GM21515 (cell line): Measurements from ENCODE around the gene SAPCD2.

ENCODE experiments used
- ATAC-seq: cut with Tn5 transposase; IDR thresholded peaks from one replicate; pipeline ENCODE4 v1.9.1; 2021; ENCODE audit not compliant: unreplicated experiment

The SAPCD2 gene

DNA sequence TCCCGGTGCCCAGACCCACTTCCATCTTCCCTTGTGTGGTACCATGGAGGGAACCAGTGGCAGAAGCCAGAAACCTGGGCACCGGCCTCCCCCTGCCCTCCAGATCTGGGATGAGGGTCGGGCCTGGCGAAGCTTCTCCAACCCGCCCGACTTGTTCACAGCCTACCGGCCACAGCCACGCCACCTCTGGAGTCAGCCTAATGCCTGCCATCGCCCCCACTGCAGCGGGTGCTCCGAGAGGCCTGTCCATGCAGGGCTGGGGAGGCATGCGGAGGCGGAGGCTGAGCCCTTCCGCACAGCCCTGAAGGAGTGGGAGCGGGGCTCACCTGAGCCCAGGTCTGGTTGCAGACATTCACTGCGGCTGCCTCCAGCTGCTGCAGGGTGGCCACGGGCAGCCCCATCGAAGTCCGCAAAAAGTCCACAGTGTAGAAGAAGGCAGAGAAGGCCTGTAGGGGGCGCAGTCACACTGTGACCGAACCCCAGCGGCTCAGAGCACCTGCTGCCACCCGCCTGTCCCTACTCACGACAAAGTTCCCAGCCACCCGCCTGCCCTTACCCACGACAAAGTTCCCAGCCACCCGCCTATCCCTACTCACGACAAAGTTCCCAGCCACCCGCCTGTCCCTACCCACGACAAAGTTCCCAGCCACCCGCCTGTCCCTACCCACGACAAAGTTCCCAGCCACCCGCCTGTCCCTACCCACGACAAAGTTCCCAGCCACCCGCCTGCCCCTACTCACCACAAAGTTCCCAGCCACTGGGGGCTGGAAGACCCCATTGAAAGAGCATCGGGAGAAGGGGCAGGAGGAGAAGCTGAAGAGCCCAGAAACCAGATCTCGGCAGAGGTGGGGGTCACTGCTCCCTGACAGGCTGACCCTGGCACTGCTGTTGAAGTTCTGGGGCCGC lies 20.6 kb downstream of the SAPCD2 start:
- ATAC-seq = no peak

DNA sequence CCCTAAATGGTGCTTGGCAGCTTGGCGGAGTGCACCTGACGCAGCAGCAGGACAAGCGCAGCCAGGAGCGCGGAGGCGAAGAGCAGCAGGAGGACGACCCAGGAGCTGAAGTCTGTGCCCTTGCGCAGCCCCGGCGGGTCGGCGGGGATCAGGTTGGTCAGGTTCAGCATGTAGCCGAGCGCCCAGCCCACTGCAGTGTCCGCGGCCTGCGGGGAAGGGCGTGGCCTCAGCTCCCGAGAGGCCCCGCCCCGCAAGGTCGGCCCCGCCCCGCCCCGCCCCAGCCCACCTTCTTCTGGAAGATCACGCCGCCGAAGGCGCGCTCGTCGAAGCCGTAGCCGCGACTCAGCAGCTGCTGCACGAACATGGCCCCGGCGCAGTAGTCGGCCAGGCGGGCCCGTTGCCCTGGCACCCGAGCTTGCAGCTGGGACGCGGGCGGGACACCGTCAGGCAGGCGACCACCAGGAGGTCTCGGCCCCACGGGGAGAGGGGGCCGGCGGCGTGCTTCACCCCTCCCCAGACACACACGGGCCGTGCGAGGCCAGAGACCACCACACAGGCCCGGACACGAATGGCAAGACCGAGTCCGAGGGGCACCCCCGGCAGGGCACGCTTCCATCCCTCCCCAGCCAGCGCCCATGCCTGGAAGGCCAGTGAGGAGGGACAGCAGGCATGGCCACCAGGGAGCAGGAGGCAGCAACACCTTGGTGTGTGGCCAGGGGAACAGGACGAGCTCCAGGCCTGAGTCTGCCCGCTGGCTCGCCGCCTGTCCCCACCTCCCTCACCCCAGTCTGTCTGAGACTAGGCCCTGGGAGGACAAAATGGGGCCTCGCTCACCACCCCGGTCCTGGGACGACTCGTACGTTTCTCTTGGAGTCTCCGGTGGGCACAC lies 21.5 kb downstream of the SAPCD2 start:
- no peak for ATAC-seq

- no peak for ATAC-seq
These were observed 24.1 kb downstream of the SAPCD2 start, which contains the start of gene NPDC1 for GRCh38 chr9:137046088-137046787. Gene NPDC1, minus strand, starts transcription at chr9:137046177. Its CDS starts 188 bp downstream, at chr9:137045989.

DNA sequence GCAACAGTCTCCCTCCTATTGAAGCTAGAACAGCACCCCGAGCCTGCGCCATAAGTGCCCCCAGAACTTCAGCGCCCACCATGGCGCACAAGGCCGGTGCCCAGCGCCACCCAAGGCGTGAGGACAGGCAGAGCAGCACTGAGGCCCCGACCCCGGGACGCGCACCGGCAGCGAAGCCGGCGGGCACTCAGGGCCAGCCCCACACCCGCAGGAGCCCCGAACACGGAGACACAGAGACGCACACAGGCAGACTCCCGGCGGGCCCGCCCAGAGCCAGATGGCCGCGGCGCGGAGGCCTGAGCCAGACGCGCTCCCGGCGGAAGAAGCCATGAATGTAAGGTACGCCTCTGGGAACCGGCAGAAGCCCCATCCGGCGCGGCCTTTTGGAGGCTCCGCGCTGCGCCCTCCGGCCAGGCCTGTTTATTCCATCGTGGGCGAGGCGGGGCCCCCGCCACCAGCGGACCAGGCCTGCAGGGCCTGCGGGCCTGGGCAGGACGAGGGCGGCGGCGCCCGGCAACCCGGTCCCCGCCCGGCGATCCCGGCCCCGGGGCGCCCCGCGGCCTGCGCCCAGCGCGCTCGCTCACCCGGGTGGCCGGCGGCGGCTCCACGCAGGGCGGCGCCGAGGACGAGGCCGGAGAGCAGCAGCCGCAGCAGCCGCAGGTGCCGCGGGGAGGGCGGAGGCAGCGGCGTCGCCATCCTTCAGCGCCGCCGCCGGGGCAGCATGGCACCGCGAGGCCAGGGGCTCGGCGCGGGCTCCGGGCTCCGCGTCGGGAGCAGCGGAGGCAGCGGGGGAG lies 24.9 kb downstream of the SAPCD2 start:
- ATAC-seq = no peak

- no peak for ATAC-seq
These were observed 25.7 kb downstream of the SAPCD2 start for GRCh38 chr9:137044502-137045177.

DNA sequence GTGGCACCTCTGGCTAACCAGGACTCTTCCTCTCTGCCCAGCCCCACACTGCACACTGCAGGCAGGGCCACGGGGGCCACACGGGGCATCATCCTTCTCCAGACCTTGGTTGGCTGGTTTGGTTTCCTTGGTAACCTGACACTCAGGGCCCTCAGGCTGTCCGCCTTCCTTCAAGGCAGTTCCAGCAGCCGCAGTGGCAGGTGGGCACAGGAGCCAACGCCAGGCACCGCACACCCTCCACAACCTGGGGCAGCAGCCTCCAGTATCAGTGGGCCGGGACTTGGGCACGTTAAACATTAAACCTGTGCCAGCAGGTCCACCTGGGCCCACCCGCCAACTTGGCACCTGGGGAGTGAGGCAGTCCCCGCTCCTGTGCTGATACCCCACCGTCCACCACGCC lies 26.3 kb downstream of the SAPCD2 start:
- no peak for ATAC-seq

- ATAC-seq = no peak
These were observed 27.3 kb downstream of the SAPCD2 start for GRCh38 chr9:137042751-137043727.

- no peak for ATAC-seq
These were observed 29.2 kb downstream of the SAPCD2 start for GRCh38 chr9:137041124-137041523.

GRCh38 chr9:137040568-137040967 lies 29.8 kb downstream of the SAPCD2 start:
- ATAC-seq = no peak

DNA sequence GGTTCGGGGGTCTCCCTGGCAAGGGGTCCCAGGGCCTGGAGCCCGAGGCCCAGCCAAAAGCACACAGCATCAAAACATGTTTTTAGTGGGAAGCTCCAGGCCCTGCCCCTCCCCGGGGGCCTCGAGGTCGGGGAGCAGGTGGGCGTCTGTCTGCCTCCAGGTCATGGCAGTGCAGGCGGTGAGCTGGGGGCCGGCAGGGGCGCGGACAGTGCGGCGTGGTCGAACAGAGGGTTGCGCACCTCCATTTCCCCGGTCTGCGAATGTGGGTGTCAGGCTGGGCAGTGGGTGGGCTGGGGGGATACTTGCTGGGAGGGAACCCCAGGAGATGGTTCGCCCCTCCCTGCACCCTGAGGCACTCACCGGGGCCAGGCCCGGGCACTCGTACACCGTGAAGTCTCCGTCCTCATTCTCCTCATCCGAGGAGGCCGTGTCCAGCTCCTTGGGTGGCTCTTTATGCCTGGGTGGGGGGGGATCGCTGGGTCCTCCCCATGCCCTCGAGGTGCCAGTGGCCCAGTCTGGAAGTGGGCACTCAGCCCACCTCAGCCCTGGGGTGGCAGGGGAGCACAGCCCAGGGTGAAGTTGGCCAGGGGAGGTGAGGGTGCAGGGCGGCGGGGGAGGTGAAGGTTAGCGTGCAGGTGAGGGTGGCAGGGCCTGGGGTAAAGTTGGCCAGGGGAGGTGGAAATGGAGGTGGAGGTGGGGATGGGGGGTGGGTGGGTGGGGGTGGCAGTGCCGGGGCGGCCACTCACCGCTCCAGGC lies 30.6 kb downstream of the SAPCD2 start:
- no peak for ATAC-seq

- no peak for ATAC-seq
These were observed 31.4 kb downstream of the SAPCD2 start for GRCh38 chr9:137038916-137039315.

DNA sequence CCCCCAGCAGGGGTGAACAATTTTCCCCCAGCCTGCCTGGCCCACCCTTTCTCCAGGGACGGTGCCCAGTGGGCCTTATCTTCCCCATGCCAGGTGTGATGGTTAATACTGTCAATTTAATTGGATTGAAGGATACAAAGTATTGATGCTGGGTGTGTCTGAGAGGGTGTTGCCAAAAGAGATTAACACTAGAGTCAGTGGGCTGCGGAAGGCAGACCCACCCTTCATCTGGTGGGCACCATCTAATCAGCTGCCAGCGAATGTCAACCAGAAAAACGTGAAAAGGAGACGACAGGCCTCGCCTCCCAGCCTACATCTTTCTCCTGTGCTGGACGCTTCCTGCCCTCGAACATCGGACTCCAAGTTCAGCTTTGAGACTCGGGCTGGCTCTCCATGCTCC lies 32.9 kb downstream of the SAPCD2 start:
- no peak for ATAC-seq

DNA sequence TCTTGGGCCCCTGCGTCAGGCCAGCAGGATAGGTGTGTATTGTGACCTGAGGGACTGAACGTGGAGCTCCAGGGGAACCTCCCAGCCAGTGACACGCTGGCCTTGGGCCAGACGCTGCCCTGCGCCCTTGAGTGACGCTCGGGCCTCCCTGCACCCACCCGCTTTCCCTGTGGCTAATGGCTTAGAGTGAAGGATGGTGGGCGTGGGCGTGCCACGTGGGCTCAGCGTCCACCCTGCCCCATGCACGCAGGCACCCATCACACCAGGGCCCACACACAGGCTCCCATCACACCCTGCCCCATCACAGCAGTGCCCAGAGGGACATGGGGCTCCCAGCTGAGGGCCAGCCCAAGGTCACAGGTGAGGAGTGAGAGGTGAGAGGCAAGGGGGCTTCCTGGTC lies 33.3 kb downstream of the SAPCD2 start:
- no peak for ATAC-seq

GRCh38 chr9:137035937-137036336 lies 34.4 kb downstream of the SAPCD2 start:
- ATAC-seq = no peak

GRCh38 chr9:137035507-137035834 lies 34.9 kb downstream of the SAPCD2 start:
- ATAC-seq = no peak

GRCh38 chr9:137034709-137035506 lies 35.4 kb downstream of the SAPCD2 start:
- ATAC-seq = peak; percentile 58

DNA sequence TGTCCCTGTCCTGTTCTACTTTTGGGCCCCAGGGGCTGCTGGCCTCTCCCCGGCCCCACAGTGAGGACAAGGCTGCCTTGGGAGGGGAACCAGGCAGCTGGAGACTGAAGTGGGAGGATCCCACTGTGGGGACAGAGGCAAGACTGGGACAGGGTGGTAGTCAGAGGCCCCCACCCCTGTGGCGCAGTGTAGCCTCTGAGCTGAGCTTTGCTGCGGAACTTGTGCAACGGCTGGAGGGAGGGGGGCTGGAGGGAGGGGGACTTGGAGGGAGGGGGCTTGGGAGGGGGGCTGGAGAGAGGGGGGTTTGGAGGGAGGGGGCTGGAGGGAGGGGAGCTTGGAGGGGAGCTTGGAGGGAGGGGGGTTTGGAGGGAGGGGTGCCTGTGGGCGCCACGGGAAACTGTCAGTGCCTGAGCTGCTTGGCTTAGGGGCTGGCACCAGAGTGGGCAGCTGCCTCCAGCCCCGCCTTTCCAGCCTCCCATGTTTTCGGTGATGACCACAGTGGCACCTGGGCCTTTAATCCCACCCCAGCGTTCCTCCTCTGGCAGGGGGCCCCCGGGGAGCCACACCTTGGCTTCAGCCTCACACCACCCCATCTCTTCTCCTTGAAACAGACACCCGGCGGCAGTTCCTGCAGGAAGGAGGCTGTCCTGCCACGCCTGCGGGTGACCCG lies 36.2 kb downstream of the SAPCD2 start:
- no peak for ATAC-seq
